KMS-11 (cell line): ENCODE results near the gene CCSER2.

ENCODE experiments used
- H2AFZ ChIP-seq: fragments of 200-600 bp; sonication (generic); 2 replicates; pipeline ENCODE4 v1.6.1; 2016; ENCODE audit warnings: antibody characterized with exemption, mixed run types, low read depth
- H3K27ac ChIP-seq: fragments of 200-600 bp; sonication (generic); 2 replicates; pipeline ENCODE4 v1.6.1; 2016; ENCODE audit warnings: mild to moderate bottlenecking, mixed run types
- H3K27me3 ChIP-seq: fragments of 200-600 bp; sonication (generic); 2 replicates; pipeline ENCODE4 v1.6.1; 2017; ENCODE audit warnings: mild to moderate bottlenecking, low read depth, mixed run types, moderate library complexity; ENCODE audit not compliant: insufficient read depth
- H3K36me3 ChIP-seq: fragments of 200-600 bp; sonication (generic); 2 replicates; pipeline ENCODE4 v1.6.1; 2017; ENCODE audit warnings: mild to moderate bottlenecking, mixed run types; ENCODE audit not compliant: insufficient read depth
- H3K4me1 ChIP-seq: fragments of 200-600 bp; sonication (generic); 2 replicates; pipeline ENCODE4 v1.6.1; 2016; ENCODE audit warnings: mild to moderate bottlenecking, low read depth, mixed run types; ENCODE audit not compliant: poor library complexity, severe bottlenecking
- H3K4me2 ChIP-seq: fragments of 200-600 bp; sonication (generic); 2 replicates; pipeline ENCODE4 v1.7.0; 2016; ENCODE audit warnings: mild to moderate bottlenecking, mixed run types
- H3K4me3 ChIP-seq: fragments of 200-600 bp; sonication (generic); IDR thresholded peaks from 2 replicates; pipeline ENCODE4 v1.6.1; 2017; ENCODE audit warnings: low read depth, low read length, mixed read lengths; ENCODE audit not compliant: insufficient read depth
- H3K79me2 ChIP-seq: fragments of 200-600 bp; sonication (generic); 2 replicates; pipeline ENCODE4 v1.6.1; 2016; ENCODE audit warnings: low read depth, mixed run types; ENCODE audit not compliant: insufficient read depth
- H3K9ac ChIP-seq: fragments of 200-600 bp; sonication (generic); 2 replicates; pipeline ENCODE4 v1.6.1; 2016; ENCODE audit warnings: mild to moderate bottlenecking, mixed run types
- H4K20me1 ChIP-seq: fragments of 200-600 bp; sonication (generic); 2 replicates; pipeline ENCODE4 v1.6.1; 2016; ENCODE audit warnings: mild to moderate bottlenecking, mixed run types; ENCODE audit not compliant: insufficient read depth
- TF ChIP-seq, protein P1 (sequence below): fragments of 200-600 bp; sonication (generic); conservative IDR thresholded peaks from 2 replicates; pipeline ENCODE4 v1.6.1; 2017; ENCODE audit warnings: low read depth, mild to moderate bottlenecking, antibody characterized with exemption, low read length, moderate library complexity, mixed read lengths

Gene CCSER2

DNA sequence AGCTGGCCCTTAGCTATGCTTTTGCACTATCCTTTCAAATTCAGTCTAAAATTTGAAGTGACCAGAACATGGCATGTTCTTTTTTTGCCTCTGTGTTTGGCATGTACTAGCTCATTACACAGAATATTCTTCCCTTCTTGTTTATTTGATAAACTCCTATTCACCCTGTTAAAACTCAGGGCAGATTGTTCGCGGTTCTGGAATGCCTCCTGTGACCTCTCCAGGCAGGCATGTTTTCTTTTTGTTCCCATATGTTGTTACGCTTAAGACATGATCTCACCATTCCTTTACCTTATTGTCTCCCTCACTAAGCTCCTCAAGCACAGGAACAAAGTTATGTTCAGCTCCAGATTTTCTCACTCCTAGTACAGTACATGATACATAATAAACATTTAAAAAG is 181.7 kb downstream of the CCSER2 start:
- no peaks in the 10 kb centered on the region for H3K36me3 ChIP-seq
- H3K27ac ChIP-seq = no peak overlapping the region
- no peaks in the 10 kb centered on the region for H4K20me1 ChIP-seq
- no peaks in the 10 kb centered on the region for H3K79me2 ChIP-seq
- H2AFZ ChIP-seq = no peak overlapping the region
- no peak overlapping the region for H3K4me2 ChIP-seq
- H3K4me3 ChIP-seq = no peak overlapping the region
- no peaks in the 10 kb centered on the region for H3K27me3 ChIP-seq
- no peaks in the 10 kb centered on the region for H3K4me1 ChIP-seq
- H3K9ac ChIP-seq = no peak overlapping the region
- TF ChIP-seq, protein P1, sequence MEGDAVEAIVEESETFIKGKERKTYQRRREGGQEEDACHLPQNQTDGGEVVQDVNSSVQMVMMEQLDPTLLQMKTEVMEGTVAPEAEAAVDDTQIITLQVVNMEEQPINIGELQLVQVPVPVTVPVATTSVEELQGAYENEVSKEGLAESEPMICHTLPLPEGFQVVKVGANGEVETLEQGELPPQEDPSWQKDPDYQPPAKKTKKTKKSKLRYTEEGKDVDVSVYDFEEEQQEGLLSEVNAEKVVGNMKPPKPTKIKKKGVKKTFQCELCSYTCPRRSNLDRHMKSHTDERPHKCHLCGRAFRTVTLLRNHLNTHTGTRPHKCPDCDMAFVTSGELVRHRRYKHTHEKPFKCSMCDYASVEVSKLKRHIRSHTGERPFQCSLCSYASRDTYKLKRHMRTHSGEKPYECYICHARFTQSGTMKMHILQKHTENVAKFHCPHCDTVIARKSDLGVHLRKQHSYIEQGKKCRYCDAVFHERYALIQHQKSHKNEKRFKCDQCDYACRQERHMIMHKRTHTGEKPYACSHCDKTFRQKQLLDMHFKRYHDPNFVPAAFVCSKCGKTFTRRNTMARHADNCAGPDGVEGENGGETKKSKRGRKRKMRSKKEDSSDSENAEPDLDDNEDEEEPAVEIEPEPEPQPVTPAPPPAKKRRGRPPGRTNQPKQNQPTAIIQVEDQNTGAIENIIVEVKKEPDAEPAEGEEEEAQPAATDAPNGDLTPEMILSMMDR = no peak

DNA sequence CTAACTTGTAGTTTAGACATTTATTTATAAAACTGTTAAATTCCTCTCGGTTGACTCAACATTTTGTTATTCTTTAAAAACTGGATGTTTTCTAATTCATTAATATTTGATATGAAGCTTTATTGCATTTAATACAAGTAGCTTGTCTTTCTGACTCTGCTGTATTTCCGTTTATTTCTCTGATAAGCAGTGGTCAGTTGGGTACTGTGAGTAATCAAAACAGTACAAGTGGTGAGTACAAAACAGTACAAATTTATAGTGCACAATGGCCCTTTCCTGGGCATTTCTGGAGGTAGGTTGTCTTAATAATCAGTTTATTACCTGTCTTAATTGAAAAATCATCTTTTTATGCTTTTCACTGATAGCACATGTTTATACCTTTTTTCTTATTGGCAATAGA is 182.7 kb downstream of the CCSER2 start:
- TF ChIP-seq, protein P1 = no peak
- H4K20me1 ChIP-seq = no peaks in the 10 kb centered on the region
- H3K4me1 ChIP-seq = no peaks in the 10 kb centered on the region
- no peak overlapping the region for H3K9ac ChIP-seq
- no peaks in the 10 kb centered on the region for H3K27me3 ChIP-seq
- H2AFZ ChIP-seq = no peak overlapping the region
- no peak overlapping the region for H3K4me2 ChIP-seq
- H3K79me2 ChIP-seq = no peaks in the 10 kb centered on the region
- no peak overlapping the region for H3K27ac ChIP-seq
- no peak overlapping the region for H3K4me3 ChIP-seq
- no peaks in the 10 kb centered on the region for H3K36me3 ChIP-seq

DNA sequence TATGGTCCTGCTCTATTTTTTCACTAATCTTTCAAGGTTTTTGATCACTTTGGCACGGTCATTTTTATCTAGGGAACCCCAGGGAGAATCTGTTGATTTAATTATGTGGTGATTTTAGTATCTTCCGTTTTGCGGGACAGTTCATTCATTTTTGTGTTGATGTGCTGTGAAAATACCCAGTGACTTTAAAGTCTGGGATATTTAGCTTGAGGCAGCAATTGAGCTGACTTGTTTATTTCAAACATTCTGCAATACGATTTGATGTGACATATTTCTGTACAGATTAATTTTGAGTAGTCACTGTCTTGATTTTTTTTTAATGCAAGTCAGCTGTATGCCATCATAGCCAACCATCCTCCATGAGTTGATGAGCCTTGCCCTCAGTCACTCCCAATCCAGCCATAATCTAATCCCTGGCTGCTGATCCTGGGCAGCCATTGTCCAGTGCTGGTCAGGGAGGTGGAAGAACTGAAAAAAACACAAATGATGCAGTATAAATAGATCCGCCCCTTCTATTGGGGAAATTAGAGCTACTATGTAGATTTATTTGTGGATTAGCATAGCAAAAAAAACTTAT is 183.4 kb downstream of the CCSER2 start:
- H3K36me3 ChIP-seq = no peaks in the 10 kb centered on the region
- TF ChIP-seq, protein P1 = no peak
- no peaks in the 10 kb centered on the region for H3K27me3 ChIP-seq

DNA sequence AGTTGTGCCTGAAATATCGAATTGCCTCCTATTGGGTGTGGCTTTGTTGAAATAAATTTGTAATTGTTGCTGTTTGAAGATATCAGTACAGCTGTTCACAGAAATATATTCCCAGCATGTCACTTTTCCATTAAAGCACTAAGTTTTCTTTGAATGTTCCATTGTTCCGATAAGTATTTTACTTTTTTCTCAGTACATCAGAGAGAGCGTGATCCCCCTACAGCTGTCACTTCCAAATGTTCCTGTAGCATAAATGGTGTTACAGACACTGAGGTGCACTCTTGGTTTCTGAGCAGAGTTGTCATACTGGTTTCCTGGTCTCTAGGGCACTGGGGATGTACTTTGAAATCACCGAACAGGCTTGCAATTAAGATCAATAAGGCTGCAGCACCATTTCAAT is 189.2 kb downstream of the CCSER2 start:
- Histone ChIP-seq H3K27ac (no peak overlapping the region), H3K4me1 (no peaks in the 10 kb centered on the region), H3K9ac (no peak overlapping the region), H4K20me1 (no peaks in the 10 kb centered on the region), H3K4me2 (no peak overlapping the region), H3K4me3 (no peak overlapping the region), H3K36me3 (no peaks in the 10 kb centered on the region), H3K79me2 (no peaks in the 10 kb centered on the region), H2AFZ (no peak overlapping the region), H3K27me3 (no peaks in the 10 kb centered on the region)
- TF ChIP-seq, protein P1 = no peak

More for the DNA sequence above, 183.4 kb downstream of the CCSER2 start:
- Histone ChIP-seq H3K27ac (no peak overlapping the region), H3K79me2 (no peaks in the 10 kb centered on the region), H3K9ac (no peak overlapping the region), H3K4me3 (no peak overlapping the region), H3K4me2 (no peak overlapping the region), H2AFZ (no peak overlapping the region), H3K4me1 (no peaks in the 10 kb centered on the region), H4K20me1 (no peaks in the 10 kb centered on the region)
